Effector CD4-positive, alpha-beta T cell (primary cell): ENCODE measurements around the gene SNX17.

ENCODE experiments used
- DNase-seq: peaks from one replicate; pipeline ENCODE4 v3.0.0-alpha.2; 2020

SNX17 gene

DNA sequence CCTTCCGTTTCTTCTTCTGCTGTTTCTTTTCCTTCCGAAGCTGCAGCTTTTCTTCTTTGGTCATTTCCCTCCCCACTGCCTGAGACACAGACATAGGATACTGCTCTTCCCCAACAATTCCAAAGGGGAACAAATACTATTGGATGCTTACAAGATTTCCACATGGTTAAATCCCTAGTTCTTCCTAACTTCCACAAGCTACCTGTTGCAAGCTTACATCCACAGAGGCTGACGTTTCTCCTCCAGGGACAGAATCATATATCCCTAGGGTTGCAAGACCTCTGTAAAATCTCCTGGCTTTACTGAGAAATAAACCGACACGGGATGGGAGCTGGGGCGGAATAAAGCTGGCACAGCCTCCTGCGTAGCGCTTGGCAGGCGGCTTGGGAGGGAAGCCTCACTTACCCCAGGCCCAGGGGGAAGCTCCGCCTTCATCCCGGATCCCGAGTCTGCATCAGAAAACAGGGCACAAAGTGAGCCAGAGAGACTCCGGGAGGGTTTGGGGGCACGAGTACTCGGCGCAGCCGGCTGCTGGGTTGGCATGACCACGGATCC lies 868 bp upstream of the SNX17 start:
- no peak for DNase-seq

DNA sequence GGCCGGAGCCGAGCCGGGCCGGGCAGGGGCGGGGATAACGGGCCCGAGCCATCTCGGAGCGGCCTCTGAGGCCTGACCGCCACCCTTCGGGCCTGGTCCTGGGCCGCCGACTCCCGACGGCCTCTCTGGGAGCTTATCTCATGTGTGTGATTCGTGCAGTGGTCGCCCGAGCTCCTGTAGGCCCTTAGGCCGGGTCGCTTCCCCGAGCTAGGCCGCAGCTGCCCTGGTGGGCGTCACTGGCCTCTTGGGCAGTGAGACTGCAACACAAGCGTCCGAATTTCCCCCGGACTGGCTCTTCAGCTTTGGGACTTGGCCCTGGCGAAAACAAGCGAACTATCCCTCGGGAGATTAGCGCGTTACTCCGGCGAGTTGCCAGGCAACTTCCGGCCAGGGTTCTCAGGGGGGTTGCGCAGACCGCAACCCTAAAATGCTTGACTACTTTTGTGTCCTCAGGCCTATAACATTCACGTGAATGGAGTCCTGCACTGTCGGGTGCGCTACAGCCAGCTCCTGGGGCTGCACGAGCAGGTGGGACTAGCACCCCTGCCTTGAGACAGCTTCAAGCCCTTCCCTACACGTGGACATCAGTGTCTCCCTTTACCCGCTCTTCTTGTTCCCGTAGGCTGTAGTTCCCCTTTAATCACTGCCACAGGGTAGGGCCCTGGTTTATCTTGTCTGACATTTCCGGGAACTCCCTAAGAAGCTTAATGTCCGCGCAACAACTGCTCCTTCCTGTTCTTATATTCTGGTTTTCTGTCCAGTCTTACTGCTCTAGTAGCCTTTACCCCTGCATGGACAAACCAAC lies 602 bp downstream of the SNX17 start:
- peak; percentile 12 for DNase-seq

DNA sequence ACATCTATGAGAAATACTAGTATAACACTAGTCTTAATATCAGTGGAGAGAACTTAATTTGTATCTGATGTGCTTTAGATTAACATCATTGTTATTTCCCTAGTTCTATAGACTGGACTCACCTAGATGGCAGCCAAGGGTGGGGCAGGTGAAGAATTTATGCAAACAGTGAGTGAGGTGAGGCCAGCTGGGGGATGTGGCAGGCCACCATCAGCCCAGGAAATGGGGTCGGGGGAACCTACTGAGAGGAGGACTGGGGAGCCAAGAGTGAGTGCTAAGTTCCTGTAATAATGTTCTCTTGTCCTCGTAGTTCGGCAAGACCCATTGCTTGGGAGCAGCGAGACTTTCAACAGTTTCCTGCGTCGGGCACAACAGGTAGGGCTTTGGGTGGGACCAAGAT lies 2.5 kb downstream of the SNX17 start:
- DNase-seq = no peak

DNA sequence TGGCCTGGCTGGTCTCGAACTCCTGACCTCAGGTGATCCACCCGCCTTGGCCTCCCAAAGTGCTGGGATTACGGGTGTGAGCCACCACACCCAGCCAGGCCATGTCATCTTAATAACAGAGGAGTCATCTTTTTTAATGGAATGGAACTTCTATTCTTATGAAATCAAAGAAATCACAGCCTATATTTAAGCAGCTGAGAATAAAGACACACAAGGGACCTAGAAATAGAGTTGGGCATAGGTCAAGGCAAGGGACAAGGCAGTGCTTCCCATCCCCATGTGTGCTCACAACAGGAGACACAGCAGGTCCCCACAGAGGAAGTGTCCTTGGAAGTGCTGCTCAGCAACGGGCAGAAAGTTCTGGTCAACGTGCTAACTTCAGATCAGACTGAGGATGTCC lies 3.2 kb downstream of the SNX17 start:
- DNase-seq = no peak

DNA sequence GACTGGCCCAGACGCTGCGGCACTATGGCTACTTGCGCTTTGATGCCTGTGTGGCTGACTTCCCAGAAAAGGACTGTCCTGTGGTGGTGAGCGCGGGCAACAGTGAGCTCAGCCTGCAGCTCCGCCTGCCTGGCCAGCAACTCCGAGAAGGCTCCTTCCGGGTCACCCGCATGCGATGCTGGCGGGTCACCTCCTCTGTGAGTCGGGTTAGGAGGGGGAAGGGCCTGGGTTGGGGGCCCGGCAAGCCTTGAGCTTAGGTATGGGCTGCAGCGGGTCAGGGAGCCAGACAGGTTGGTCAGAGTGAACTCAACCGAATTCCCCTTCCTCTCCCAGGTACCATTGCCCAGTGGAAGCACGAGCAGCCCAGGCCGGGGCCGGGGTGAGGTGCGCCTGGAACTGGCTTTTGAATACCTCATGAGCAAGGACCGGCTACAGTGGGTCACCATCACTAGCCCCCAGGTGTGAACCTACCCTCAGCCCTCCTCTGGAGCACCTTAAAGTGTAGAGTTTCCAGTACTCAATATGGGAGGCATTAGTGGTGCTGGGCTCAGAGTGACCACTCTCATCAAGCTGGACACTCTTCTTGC lies 5.2 kb downstream of the SNX17 start:
- no peak for DNase-seq

DNA sequence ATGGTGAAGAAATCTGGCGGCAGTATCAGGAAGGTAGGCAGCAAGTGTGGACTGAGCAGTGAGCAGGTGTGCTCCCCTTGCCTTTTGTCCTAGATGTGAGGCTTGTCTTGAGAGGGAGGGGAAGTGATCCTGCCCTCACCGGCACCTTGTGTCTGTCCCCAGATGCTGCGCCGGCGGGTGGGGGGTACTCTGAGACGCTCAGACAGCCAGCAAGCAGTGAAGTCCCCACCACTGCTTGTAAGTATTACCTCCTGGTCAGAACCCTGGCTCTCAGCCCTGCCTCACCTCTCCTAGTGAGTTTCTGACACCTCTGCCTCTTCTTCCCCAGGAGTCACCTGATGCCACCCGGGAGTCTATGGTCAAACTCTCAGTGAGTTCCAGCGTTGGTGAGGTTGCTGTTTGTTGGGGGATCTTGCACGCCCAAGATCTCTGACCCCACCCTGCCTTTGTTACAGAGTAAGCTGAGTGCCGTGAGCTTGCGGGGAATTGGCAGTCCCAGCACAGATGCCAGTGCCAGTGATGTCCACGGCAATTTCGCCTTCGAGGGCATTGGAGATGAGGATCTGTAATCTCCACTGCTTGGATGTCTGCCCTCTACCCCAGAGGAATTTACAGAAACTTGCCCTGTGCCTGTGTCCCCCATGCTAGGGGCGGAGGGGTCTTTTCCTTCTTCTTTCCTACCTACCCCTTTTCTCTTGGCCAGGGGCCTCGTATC lies 5.9 kb downstream of the SNX17 start:
- DNase-seq = no peak

DNA sequence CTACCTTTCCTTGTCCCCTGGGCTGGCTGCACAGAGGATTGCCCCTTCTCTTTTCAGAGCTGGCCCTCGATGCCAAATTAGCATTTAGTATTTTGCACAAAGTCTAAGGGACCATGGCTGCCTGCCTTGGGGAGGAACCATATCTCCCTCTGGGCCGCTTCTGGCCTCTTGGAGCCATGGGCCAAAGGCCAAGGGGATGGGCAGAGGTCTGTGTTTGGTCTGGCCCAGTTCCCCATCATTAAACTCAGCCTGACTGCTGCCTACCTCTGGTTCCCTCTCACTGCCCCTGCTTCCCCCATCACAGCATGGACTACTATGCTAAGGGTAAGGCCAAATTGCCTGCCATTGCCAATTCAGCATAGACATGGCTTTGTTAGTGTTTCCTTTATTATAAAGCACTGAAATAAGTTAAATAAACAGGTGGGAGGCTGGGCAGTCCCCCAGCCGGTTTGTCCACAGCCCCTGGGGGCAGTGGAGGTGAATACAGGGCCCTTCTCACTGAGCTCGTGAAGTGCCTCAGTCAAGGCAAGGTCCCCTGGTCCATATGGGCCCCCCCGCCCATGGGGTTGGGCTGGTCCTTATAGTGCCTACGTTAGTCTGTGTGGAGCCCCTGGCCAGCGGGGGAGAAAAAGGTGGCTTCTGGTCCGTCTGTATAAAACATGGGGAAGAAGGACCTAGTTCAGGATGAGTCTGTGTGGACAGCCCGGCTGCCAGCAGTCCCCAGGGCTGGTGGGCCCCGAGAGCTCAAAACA lies 6.6 kb downstream of the SNX17 start:
- DNase-seq = no peak

DNA sequence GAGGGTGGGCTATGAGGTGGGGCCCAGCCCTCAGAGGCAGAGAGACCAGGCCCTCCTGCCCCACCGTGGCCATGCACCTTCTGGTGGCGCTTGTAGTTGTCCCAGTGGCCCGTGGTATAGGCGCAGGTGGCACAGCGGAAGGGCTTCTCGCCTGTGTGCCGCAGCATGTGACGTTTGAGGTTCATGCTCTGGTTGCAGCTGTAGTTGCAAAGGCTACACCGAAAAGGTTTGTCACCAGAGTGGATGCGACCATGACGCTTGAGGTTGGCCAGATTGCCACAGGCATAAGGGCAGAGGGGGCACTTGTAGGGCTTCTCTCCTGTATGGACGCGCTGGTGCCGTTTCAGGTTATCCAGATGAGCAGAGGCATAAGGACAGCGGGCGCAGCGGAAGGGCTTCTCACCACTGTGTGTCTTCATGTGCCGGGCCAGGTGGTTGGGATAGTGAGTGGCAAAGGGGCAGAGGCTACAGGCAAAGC lies 7.2 kb downstream of the SNX17 start:
- DNase-seq = no peak

DNA sequence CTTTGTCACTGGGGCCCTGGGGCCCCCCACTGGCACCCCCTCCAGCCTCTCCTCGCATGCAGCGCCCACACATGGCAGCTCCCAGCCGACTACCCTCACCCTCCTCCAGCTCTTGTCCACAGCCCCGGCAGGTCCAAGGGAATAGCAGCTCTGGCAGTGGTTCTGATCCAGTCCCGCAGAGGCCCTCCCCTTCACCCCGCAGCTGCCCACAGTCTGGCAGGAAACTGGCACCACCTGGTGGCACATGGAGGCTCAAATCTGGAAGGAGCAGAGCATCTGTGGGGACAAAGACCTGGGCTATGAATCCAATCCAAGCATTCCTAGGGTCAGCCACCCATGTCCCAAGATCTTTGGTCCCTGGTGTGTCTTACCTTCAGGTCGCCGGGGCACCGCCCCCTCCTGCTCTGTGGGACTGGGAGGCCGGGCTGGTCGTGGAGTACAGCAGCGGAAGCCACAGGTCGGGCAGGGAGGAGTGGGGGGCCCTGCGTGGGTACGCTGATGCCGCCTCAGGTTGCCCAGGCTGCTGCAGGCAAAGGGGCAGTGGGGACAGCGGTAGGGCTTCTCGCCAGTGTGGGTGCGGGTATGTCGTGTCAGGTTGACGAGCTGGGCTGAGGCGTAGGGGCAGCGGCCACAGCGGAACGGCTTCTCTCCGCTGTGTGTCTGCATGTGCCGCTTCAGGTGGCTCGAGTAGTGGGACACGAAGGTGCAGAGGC lies 7.8 kb downstream of the SNX17 start:
- no peak for DNase-seq

DNA sequence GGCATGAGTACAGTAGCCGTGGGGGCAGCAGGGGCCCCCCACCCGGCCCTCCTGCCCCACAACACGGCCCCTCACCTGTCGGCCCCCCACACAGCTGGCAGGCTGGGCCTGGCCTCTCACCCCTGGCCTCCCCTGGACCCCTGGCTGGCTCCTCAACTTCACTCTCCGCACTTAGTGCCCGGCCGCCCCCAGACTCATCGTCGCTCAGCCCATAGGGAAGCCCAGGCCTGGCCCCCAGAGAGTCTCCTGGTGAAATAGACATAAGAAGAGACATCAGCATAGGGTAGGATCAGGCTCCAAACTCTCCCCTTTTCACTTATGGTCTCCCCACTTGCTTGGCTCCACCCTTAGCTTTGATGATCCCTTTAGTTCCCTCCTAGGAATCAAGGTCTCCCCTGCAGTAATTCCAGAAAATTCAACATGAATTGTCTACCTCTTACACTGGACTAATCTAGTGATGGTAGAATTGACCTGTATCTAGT lies 8.4 kb downstream of the SNX17 start:
- DNase-seq = no peak

DNA sequence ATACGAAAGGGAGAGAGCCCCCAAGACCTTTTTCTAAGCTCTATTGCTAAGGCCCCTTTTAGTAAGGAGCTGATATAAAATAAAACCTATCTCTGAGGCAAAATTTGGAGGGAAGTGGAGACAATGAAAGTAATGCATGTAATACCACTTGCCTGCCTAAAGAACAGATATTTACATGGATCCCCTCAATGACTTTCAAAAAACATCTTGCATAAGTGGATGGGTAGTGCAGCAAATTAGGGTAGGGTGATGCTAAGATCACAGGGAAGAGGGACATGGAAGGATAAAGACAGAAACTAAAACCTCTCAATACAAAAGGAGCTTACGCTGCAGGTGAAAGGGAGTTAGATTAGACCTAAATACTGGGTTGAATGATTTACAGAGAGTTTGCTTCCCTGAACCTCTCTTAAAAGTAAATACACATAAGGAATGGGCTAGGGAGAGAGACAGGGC lies 9.0 kb downstream of the SNX17 start:
- no peak for DNase-seq

DNA sequence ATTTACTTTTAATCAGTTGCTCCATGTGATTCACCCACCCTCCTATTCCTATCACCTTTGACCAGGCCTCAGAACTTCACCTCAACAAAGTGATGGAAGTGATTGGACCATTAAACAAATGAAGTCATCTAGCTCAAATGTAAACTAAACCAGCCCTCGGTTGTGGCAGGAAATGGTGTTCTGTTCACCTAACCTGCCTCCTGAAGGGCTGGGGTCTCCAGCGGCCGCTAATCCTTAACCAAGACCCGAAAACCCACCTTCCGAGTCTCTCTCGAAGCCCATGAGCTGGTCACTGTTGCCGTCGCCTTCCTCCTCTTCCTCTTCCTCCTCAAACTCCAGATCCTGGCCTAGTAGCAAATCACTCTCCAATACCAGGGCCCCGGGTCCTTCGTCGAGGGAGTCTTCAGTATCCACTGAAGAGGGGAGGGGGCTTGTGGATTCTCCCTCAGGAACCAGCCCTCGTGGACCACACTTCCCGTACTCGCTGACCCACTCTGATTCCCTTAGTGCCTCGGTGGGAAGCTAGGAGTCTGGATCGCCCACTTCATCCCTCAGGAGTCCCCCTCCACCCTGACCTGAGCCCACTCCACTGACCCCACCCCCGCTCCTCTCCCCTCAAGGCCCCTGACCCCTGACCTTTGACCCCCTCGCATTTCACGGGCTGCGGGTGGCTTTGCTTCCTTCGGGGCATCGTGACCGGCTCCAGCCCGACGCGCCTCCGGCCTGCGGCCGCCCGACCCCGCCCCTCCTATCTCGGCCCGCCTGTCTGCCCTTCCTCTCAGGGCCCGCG lies 9.6 kb downstream of the SNX17 start:
- peak; percentile 49 for DNase-seq

DNA sequence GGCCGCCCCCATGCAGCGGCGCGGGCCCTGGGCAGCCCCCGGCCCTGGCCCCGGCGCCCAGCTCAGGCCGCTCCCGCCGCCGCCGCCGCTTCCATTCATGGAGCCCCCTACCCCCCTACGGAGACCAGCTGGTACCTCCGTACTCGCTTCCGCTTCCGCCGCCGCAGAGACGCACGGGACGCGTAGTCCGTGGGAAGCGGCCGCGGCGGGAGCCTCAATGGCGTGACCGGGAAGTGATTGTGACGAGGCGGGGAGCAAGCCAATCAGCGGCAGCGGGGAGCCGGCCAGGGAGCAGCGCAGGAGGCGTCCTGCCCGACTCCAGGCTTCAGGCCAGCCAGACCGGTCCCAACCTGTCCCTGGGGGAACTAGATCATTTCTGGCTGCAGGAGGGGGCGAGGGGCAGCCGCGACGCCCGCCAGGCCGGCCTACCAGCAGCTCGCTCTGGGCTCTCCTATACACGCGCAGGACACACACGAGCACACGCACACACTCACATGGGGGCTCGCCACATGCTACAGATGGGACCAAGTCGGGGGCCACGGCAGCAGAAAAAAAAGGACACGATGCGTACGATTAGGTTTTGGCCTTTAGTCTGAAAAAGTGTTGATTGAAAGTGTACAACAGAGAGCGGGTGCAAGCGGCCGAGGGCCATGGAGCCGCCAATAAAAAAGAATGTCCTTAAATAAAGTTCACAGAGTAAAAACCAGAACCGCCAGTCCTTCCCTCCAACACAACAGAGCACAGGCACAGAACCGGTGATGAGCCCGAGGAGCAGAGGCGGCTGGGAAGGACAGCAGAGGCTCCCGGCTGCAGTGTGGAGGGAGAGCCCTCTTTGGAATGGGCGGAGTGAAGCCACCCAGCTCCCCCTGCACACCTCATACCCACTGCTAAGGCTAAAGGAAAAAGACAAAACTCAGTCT lies 10.5 kb downstream of the SNX17 start, which contains the start of gene ZNF513:
Gene ZNF513, minus strand, starts transcription at position 109 of the 920 bp plus-strand sequence. CDS start 208 bp downstream, outside the sequence.
- DNase-seq = peak; percentile 82

DNA sequence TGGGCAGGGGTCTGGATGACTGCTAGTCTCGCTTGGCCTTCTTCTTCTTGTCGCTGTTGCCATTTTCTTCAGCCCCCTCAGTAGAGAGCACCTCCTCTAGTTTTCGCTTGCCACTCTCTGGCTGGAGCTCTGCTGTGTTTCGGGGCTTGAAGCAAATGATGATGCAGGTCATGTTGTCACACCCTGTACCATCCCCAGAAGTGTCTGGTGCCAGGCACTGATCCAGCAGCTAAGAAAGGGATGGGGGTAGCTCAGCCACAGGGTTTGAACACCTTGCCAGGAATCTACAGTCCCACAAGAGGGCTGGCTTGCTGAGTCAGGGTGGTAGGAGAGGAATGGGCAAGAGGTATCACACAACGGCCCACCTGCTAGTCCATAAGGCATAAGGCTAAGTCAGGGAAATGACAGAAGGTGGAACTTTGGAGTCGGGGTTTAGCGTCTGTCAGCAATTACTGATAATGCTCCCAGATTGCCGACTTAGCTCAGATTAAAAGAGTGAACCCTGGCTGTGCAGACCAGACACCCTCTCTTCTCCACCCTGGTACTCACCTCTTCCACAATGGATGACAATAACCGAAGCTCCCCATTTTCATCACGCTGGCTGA lies 11.3 kb downstream of the SNX17 start:
- DNase-seq = no peak

DNA sequence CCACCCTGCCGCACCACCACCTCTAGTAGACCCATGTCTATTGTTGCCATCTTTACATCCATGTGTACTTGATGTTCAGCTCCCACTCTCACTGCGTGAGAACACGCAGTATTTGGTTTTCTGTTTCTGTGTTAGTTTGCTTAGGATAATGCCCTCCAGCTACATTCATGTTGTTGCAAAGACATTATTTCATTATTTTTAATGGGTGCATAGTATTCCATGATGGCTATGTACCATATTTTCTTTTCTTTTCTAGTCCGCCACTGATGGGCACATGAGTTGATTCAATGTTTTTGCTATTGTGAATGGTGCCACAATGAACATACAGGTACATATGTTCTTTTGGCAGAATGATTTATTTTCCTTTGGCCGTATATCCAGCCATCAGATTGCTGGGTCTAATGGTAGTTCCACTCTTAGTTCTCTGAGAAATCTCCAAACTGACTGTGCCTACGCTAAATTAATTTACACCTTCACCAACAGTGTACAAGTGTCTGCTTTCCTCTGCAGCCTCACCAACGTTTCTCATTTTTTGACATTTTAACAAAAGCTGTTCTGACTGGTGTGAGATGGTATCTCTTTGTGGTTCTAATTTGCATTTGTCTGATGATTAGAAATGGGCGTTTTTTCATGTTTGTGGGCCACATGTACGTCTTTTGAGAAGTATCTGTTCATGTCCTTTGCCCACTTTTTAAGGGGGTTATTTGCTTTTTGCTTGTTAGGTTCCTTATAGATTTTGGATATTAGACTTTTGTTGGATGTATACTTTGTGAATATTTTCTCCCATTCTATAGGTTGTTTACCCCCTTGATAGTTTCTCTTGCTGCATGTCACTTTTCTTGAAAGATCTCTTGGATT lies 20.6 kb downstream of the SNX17 start:
- peak; percentile 17 for DNase-seq

DNA sequence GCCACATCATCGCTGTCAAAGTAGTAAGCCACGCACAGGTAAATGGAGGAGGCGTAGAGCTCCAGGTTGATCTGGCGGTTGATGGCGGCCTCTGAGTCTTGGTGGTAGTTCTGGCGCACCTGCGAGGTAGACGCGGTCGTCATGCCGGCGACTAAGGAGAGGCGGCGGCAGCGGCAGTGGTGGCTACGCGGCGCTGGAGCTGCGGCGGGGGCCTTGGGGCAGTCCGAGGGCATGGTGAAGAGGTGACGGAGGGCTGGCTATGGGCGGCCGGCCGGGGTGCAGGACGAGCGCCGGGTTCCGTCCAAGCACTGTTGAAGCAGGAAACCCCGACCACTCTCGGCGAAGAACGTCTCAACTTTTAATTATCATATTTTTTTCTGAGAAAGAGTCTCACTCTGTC lies 22.8 kb downstream of the SNX17 start:
- DNase-seq = no peak

DNA sequence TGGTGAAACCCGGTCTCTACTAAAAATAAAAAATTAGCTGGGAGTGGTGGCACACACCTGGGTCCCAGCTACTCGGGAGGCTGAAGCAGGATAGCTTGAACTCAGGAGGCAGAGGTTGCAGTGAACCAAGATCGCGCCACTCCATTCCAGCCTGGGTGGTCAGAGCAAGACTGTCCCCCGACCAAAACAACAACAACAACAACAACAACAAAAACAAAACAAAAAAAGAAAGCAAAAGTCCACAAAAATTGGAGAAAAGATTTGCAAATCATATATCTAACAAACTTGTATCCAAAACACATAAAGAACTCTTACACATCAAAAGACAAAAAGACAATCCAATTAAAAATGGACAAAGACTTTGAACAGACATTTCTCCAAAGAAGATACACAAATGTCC lies 28.5 kb downstream of the SNX17 start:
- DNase-seq = no peak
